NCI-H1105 treated with DMSO at 0.1 percent for 48 hours (cell line): ENCODE results near the gene PPM1K.
A peak's percentile ranks its signal among the peaks of the same experiment; 100 is the strongest.

ENCODE experiments used
- DNase-seq: peaks from one replicate; lab custom pipeline; 2025; lab: John Stamatoyannopoulos, UW

Gene PPM1K

GRCh38 chr4:88276952-88277710, 7.2 kb downstream of the PPM1K start:
- no peak for DNase-seq

- no peak for DNase-seq
Measured at GRCh38 chr4:88275949-88276515, 8.3 kb downstream of the PPM1K start.

GRCh38 chr4:88275516-88275915, 8.8 kb downstream of the PPM1K start:
- DNase-seq: no peak

GRCh38 chr4:88268913-88269312, 15.4 kb downstream of the PPM1K start:
- no peak for DNase-seq

- no peak for DNase-seq
Measured at GRCh38 chr4:88264336-88264735, 20.0 kb downstream of the PPM1K start.

GRCh38 chr4:88257726-88258125, 26.6 kb downstream of the PPM1K start:
- DNase-seq: no peak

GRCh38 chr4:88255111-88255510, 29.2 kb downstream of the PPM1K start:
- DNase-seq: no peak

GRCh38 chr4:88251924-88252323, 32.4 kb downstream of the PPM1K start:
- DNase-seq: no peak

- no peak for DNase-seq
Measured at GRCh38 chr4:88247148-88247547, 37.2 kb downstream of the PPM1K start.

GRCh38 chr4:88246600-88246999, 37.8 kb downstream of the PPM1K start:
- DNase-seq: no peak

GRCh38 chr4:88244816-88245579, 39.4 kb downstream of the PPM1K start:
- no peak for DNase-seq

GRCh38 chr4:88244056-88244455, 40.3 kb downstream of the PPM1K start:
- no peak for DNase-seq

GRCh38 chr4:88242144-88242543, 42.2 kb downstream of the PPM1K start:
- DNase-seq: peak; percentile 18

- no peak for DNase-seq
Measured at GRCh38 chr4:88240297-88240714, 44.1 kb downstream of the PPM1K start.

GRCh38 chr4:88230969-88231771, 53.2 kb downstream of the PPM1K start:
- no peak for DNase-seq

GRCh38 chr4:88230461-88230891, 53.9 kb downstream of the PPM1K start:
- DNase-seq: no peak

GRCh38 chr4:88227734-88228133, 56.6 kb downstream of the PPM1K start:
- no peak for DNase-seq

GRCh38 chr4:88226143-88226542, 58.2 kb downstream of the PPM1K start:
- no peak for DNase-seq

GRCh38 chr4:88225232-88226105, 58.9 kb downstream of the PPM1K start:
- DNase-seq: no peak

GRCh38 chr4:88223516-88223915, 60.8 kb downstream of the PPM1K start:
- no peak for DNase-seq

- DNase-seq: peak; percentile 27
Measured at GRCh38 chr4:88219099-88219498, 65.3 kb downstream of the PPM1K start.
